K562 (cell line): ENCODE data around the gene FOXI1. TPM values are rescaled to one million over a fixed set of nuclear protein-coding genes. Genes with fewer than 3 reads are reported as not detected.

Experiments
- ATAC-seq: fragments of 200-7000 bp; cut with Tn5 transposase; 3 replicates; pipeline ENCODE4 v1.9.1; 2020; ENCODE audit warnings: moderate library complexity
- BruUV-seq: library from RNA; stranded (reverse); fragments of 400-500 nt; replicated peaks from 2 replicates; lab custom pipeline; 2021; lab: Mats Ljungman, UMichigan
- CTCF ChIA-PET: fragments of 300-600 bp; formaldehyde crosslinking; extraction: SDS; loops from one replicate; lab custom pipeline; 2021; ENCODE audit warnings: low intra/inter-chr PET ratio; lab: Yijun Ruan, JAX
- POLR2A ChIA-PET: fragments of 300-600, 350-650 bp; sonication (Branson Sonifier 250); formaldehyde crosslinking; extraction: SDS; loops from one replicate; lab custom pipeline; 2021; ENCODE audit warnings: antibody characterized with exemption, inconsistent platforms; lab: Yijun Ruan, JAX
- DNase-seq, 4 experiments: peaks; one replicate each; pipeline versions ENCODE4 v3.0.0 to v3.0.0-alpha.2; 2011 to 2018; ENCODE audit warnings: low spot score in 3 of 4, mixed read lengths in 3 of 4; ENCODE audit errors: extremely low read depth in 1 of 4
- FAIRE-seq: peaks from 2 replicates; lab custom pipeline; 2011; peaks lifted over from hg19 to GRCh38; lab: Jason Lieb, UNC
- H2AFZ ChIP-seq: 2 replicates; pipeline ENCODE4 v1.6.0; 2011; ENCODE audit warnings: low read depth, low read length, control low read depth, inconsistent platforms
- H3K27ac ChIP-seq: fragments of 200-600 bp; 3 replicates; pipeline ENCODE4 v1.8.0; 2011; ENCODE audit warnings: low read depth, mild to moderate bottlenecking, control low read depth, inconsistent platforms, low read length, moderate library complexity, mixed read lengths; ENCODE audit errors: extremely low read depth
- H3K27me3 ChIP-seq, 2 experiments: fragments of 300-600 bp in 1 of 2; 2 replicates in 1 of 2; 3 replicates in 1 of 2; pipeline versions ENCODE4 v1.6.0 to v1.8.0; 2011; ENCODE audit warnings: inconsistent platforms in 2 of 2, low read length in 2 of 2, mild to moderate bottlenecking in 1 of 2, mixed read lengths in 1 of 2, moderate library complexity in 1 of 2; ENCODE audit not compliant: control insufficient read depth in 2 of 2, insufficient read depth in 2 of 2
- H3K36me3 ChIP-seq: fragments of 300-600 bp; 3 replicates; pipeline ENCODE4 v1.8.0; 2011; ENCODE audit warnings: mild to moderate bottlenecking, low read length, inconsistent platforms; ENCODE audit not compliant: control insufficient read depth, insufficient read depth
- H3K4me1 ChIP-seq, 2 experiments: fragments of 200-600 bp in 1 of 2; replicated peaks in 1 of 2; 2 replicates in 1 of 2; 3 replicates in 1 of 2; pipeline versions ENCODE4 v1.5.1 to v1.8.0; 2011; ENCODE audit warnings: inconsistent platforms in 2 of 2, low read length in 2 of 2, mild to moderate bottlenecking in 1 of 2, mixed read lengths in 1 of 2, moderate library complexity in 1 of 2; ENCODE audit not compliant: control insufficient read depth in 2 of 2, insufficient read depth in 2 of 2
- H3K4me2 ChIP-seq: 2 replicates; pipeline ENCODE4 v1.6.1; 2011; ENCODE audit warnings: low read length, control low read depth, inconsistent platforms, mixed read lengths; ENCODE audit not compliant: insufficient read depth
- H3K4me3 ChIP-seq: fragments of 200-600 bp; sonication (generic), shearing (Covaris generic); 2 replicates; pipeline ENCODE4 v1.5.1; 2016; ENCODE audit warnings: control low read depth, inconsistent platforms
- H3K79me2 ChIP-seq: fragments of 200-600 bp; 3 replicates; pipeline ENCODE4 v1.8.0; 2011; ENCODE audit warnings: low read length, inconsistent platforms; ENCODE audit not compliant: control insufficient read depth, insufficient read depth
- H3K9ac ChIP-seq, 2 experiments: 2 replicates each; pipeline versions ENCODE4 v1.6.0 to v1.6.1; 2011; ENCODE audit warnings: low read depth in 2 of 2, low read length in 2 of 2, control low read depth in 1 of 2, inconsistent platforms in 1 of 2, mild to moderate bottlenecking in 1 of 2, mixed read lengths in 1 of 2; ENCODE audit not compliant: insufficient read depth in 1 of 2
- H3K9me1 ChIP-seq: one replicate; pipeline ENCODE4 v1.6.0; 2011; ENCODE audit warnings: inconsistent platforms, mild to moderate bottlenecking, low read length, moderate library complexity; ENCODE audit not compliant: control insufficient read depth, insufficient read depth
- H3K9me3 ChIP-seq: replicated peaks from 2 replicates; pipeline ENCODE4 v1.5.1; 2011; ENCODE audit warnings: low read depth, low read length, inconsistent platforms; ENCODE audit not compliant: control insufficient read depth, insufficient read depth
- H4K20me1 ChIP-seq: replicated peaks from 2 replicates; pipeline ENCODE4 v1.6.1; 2011; ENCODE audit warnings: low read length, inconsistent platforms, mixed read lengths; ENCODE audit not compliant: control insufficient read depth, insufficient read depth
- ARID1B ChIP-seq: fragments of 450-650 bp; IDR thresholded peaks from 2 replicates; pipeline ENCODE4 v1.6.1; 2016; ENCODE audit warnings: antibody characterized with exemption, mild to moderate bottlenecking, inconsistent platforms
- CHD1 ChIP-seq: fragments of 200-600 bp; sonication (generic); IDR thresholded peaks from one replicate; pipeline ENCODE4 v1.6.1; 2012; ENCODE audit warnings: mild to moderate bottlenecking, moderate library complexity, low read length, inconsistent platforms
- E2F3 ChIP-seq: fragments of 250-450 bp; sonication (Bioruptor Pico); IDR thresholded peaks from 2 replicates; pipeline ENCODE4 v1.4.0; 2020; ENCODE audit warnings: mild to moderate bottlenecking
- KLF10 ChIP-seq: fragments of 250-450 bp; sonication (Bioruptor Pico); IDR thresholded peaks from 2 replicates; pipeline ENCODE4 v1.6.1; 2021; ENCODE audit warnings: matching md5 sums
- RCOR1 ChIP-seq, 2 experiments: IDR thresholded peaks; 2 replicates each; pipeline ENCODE4 v1.6.1; 2012; ENCODE audit warnings: low read depth in 2 of 2, low read length in 2 of 2, borderline replicate concordance in 1 of 2, improper control_type of control experiment in 1 of 2
- TARDBP ChIP-seq: fragments of 450-650 bp; IDR thresholded peaks from 2 replicates; pipeline ENCODE4 v1.6.1; 2016
- ZNF24 ChIP-seq: fragments of 450-650 bp; IDR thresholded peaks from 2 replicates; pipeline ENCODE4 v1.6.1; 2016
- ZNF280B ChIP-seq: fragments of 250-450 bp; sonication (Bioruptor Pico); IDR thresholded peaks from 2 replicates; pipeline ENCODE4 v1.5.1; 2021; ENCODE audit warnings: mild to moderate bottlenecking
- ZSCAN32 ChIP-seq: fragments of 450-650 bp; formaldehyde crosslinking; IDR thresholded peaks from 2 replicates; pipeline ENCODE4 v1.4.0; 2020; ENCODE audit warnings: mild to moderate bottlenecking, moderate library complexity
- WGBS: fragments of 100-300 bp; shearing (Covaris generic); methylation state at CpG from one replicate; pipeline ENCODE4 v1.1.6; 2016; ENCODE audit warnings: low coverage, mixed read lengths; ENCODE audit not compliant: insufficient coverage; ENCODE audit errors: missing lambda C conversion rate; 5-methylcytosine and 5-hydroxymethylcytosine counted together
- in situ Hi-C: fragments of 300-500 bp; cut with MboI; formaldehyde crosslinking; loops from 4 replicates; pipeline ENCODE4 v1.15.0; 2018; ENCODE audit warnings: inconsistent platforms, mixed read lengths
- intact Hi-C: fragments of 100-400 bp; cut with micrococcal nuclease; formaldehyde crosslinking; loops from 2 replicates; pipeline ENCODE4 v1.14.2; 2022
- polyA plus RNA-seq, 8 experiments: library from polyadenylated mRNA; depleted of rRNA in 4 of 8; stranded (reverse) in 5 of 8; unstranded in 3 of 8; fragments of >200 nt; fragmentation: Nextera tagmentation in 2 of 8; fragmentation: Illumina TruSeq in 1 of 8; extraction: Ambion mirVana in 2 of 8; extraction: Trizol in 1 of 8; gene quantifications; 2 replicates each; pipeline versions ENCODE4 v1.2.1 to v1.2.3, GENCODE V29; 2011 to 2014; ENCODE audit warnings: inconsistent platforms in 1 of 8, missing spikeins in 1 of 8
- total RNA-seq, 7 experiments: library from RNA; depleted of rRNA in 6 of 7; stranded (reverse); fragments of >200 nt in 6 of 7; fragmentation: Illumina TruSeq in 2 of 7; extraction: Trizol in 2 of 7; gene quantifications; 2 replicates each; pipeline versions ENCODE4 v1.2.1 to v1.2.3, GENCODE V29; 2011 to 2021; ENCODE audit warnings: low replicate concordance in 1 of 7

Gene FOXI1
- total and polyA plus RNA-seq, 9 of the 15 experiments (the other 6 are each of a cell fraction or from before 2014, with no cell fraction given), result not detected

GRCh38 chr5:170113522-170113900 lies 7.8 kb downstream of the FOXI1 start:
- H3K27ac ChIP-seq, result no peak overlapping the region
- no peak overlapping the region for H2AFZ ChIP-seq

More at GRCh38 chr5:170113522-170113900, 7.8 kb downstream of the FOXI1 start:
- in situ Hi-C loops (no loop called here), intact Hi-C loops (no loop called here)
- no TSS peak for BruUV-seq
- DNase-seq (no peak), FAIRE-seq (no peak), ATAC-seq (no peak)
- no peak overlapping the region for H3K4me2 ChIP-seq
- no peaks in the 10 kb centered on the region for H3K79me2 ChIP-seq
- WGBS, result 0% methylated on average over 1 of the region's 3 CpGs
- H3K9ac ChIP-seq, result no peak overlapping the region
- 0 out of 2 replicates have a peak, but pooled peaks cover 5% of the 10 kb centered on the region for H4K20me1 ChIP-seq
- H3K9me3 ChIP-seq, result no peaks in the 10 kb centered on the region
- H3K36me3 ChIP-seq, result no peaks in the 10 kb centered on the region
- CTCF ChIA-PET, result no interaction called here
- H3K4me1 ChIP-seq, result no peaks in the 10 kb centered on the region
- POLR2A ChIA-PET, result no interaction called here
- peaks cover 0 to 21% of the 10 kb centered on the region in 2 experiments; a peak in 3 of 5 replicates for H3K27me3 ChIP-seq
- no peaks in the 10 kb centered on the region for H3K9me1 ChIP-seq
- TF ChIP-seq ZNF280B (CRISPR knock-in tag), result no peak
- no peak for TF ChIP-seq KLF10
- no peak for TF ChIP-seq ARID1B
- no peak for TF ChIP-seq ZSCAN32
- no peak for TF ChIP-seq ZNF24
- no peak for TF ChIP-seq TARDBP
- no peak for TF ChIP-seq CHD1
- TF ChIP-seq RCOR1 (IDR thresholded peaks at IDR 0.05; ENCODE audit: borderline replicate concordance in 1 of 2, low read depth in 2 of 2, low read length in 2 of 2), result no peak
- no peak for TF ChIP-seq E2F3
- H3K4me3 ChIP-seq, result no peak overlapping the region
